GM19455 (cell line): ENCODE data around the gene CLEC11A.

Experiments
- ATAC-seq: cut with Tn5 transposase; IDR thresholded peaks from one replicate; pipeline ENCODE4 v1.9.1; 2021; ENCODE audit not compliant: unreplicated experiment

CLEC11A gene

DNA sequence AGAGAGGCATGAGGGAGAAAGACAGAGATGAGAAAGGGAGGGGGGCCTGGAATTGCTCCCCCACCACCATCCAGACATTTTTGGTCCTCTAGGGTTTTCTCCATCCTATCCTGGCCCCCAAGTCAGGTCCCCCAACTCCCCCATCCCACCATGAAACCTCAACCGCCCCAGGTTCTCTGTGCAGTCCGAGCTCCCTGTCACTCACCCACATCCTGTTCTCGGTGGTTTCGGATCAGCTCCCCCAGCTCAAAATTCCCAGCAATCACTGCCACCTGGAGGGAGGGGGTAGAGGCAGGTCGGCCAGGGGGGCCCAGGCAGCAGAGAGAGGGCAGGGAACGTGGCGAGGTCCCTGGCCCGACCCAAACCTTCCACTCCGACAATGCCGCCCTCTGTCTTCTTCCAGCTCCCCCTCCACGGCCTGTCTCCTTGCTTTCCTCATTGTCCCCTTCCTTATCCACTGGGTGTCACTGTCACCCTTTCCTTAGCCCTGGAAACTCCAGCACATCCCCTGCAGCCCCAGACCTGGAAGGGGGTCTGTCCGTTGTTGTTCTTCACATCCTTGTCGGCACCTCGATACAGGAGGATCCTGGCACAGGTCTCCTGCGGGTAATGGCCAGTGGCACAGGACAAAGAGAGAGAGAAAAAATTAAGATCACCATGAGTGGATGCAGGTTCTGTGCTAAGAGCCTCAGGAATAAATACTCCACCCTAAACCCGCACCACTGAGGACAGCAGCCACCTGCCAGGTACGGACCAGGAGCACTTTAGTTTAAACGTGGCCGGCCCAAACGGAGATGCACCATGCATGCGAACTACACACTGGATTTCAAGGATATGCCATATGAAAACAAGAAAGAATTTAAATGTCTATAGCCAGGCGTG lies 19.0 kb upstream of the CLEC11A start:
- ATAC-seq: no peak

DNA sequence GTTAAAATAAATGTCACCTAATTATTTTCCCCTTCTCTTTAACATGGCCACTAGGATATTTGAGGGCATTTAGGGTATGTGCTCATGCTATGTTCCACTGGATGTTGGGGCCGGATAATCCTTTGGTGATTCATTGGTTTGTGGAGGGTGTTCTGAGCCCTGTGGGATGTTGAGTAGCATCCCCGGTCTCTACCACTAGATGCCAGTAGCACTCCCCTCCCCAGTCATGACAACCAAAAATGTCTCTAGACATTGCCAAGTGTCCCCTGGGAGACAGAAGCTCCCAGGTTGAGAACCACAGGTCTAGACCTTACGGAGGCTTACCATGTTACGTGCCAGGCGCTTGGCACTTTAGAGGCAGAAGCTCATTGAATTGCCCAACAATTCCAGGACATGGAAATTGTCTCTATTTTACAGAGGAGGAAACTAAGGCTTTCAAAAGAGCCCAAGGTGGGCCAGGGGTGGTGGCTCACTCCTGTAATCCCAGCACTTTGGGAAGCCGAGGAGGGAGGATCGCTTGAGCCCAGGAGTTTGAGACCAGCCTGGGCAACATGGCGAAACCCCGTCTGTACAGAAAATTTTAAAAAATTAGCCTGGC lies 17.6 kb upstream of the CLEC11A start:
- no peak for ATAC-seq

DNA sequence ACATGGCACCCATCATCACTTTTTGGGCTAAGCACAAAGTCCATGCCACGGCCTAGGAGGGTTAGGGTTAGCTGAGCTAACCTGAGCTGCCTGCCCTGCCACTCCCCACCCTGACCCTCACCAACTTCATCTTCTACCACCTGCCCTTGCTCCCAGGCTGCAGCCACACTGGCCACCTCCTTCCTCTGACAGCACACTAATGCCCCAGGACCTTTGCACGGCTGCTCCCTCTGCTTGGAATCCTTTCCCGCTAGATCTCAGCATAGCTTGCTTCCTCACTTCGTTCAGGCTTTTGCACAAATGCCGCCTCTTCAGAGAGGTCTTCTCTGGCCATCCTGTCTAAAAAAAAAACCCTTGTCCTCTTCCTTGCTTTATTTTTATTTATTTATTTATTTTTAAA lies 16.8 kb upstream of the CLEC11A start:
- ATAC-seq: no peak

- ATAC-seq: no peak
Observed at GRCh38 chr19:50708179-50708879, 14.8 kb upstream of the CLEC11A start.

DNA sequence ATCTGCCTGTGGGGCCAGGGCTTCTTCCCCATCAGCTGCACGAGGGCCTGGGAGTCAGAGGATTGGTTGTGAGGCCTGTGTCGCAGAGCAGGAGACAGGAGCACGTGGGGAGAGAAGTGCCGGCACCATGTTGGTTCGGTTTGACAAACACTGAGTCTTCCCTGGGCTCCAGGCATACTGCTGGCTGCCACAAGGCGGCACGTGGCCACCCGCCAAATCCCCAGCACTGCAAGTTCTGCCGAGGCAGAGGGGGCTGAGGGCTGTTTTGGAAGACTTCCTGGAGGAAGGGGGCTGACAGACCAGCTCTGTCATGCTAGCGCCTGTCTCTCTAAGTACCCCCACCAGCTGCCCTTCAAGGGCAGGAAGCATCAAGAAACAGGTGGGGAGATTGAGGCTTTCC lies 13.1 kb upstream of the CLEC11A start:
- no peak for ATAC-seq

- no peak for ATAC-seq
Observed at GRCh38 chr19:50710612-50711011, 12.6 kb upstream of the CLEC11A start.

DNA sequence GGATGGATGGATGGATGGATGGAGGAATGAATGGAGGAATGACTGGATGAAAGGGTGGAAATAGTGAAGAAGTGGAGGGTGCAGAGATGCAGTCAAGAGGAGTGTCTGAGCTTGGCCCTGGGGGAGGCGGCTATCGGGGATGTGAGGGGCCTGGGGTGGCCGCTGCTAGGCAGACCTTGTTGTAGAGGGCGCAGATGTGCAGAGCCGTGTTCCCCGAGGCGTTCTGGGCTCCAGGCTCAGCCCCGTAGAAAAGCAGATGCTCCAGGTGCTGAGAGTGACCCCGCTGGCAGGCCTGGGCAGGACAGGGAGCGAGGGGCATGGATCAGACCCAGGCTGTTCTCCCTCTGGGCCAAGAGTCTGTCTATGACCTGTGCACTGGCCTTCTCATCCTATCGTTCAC lies 12.0 kb upstream of the CLEC11A start:
- no peak for ATAC-seq

DNA sequence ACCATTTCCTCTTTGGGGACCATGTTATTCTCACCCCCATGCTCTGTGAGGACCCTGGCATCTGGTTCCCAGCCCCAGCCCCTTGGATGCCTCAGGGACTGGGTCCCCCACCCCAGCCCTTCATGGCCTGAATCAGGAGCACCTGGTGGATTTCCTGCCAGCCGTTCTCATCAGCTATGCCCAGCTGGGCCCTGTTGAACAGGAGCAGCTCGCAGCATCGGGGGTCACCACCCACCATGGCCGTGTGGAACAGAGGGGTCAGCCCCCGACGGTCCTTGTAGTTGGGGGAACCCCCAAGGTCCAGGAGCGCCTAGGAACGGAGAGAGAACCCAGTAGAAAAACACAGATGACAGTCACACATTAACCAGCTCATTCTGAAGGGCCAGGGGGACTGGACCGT lies 11.4 kb upstream of the CLEC11A start:
- no peak for ATAC-seq

GRCh38 chr19:50712833-50713232 lies 10.3 kb upstream of the CLEC11A start:
- no peak for ATAC-seq

GRCh38 chr19:50713556-50714236 lies 9.5 kb upstream of the CLEC11A start:
- no peak for ATAC-seq

DNA sequence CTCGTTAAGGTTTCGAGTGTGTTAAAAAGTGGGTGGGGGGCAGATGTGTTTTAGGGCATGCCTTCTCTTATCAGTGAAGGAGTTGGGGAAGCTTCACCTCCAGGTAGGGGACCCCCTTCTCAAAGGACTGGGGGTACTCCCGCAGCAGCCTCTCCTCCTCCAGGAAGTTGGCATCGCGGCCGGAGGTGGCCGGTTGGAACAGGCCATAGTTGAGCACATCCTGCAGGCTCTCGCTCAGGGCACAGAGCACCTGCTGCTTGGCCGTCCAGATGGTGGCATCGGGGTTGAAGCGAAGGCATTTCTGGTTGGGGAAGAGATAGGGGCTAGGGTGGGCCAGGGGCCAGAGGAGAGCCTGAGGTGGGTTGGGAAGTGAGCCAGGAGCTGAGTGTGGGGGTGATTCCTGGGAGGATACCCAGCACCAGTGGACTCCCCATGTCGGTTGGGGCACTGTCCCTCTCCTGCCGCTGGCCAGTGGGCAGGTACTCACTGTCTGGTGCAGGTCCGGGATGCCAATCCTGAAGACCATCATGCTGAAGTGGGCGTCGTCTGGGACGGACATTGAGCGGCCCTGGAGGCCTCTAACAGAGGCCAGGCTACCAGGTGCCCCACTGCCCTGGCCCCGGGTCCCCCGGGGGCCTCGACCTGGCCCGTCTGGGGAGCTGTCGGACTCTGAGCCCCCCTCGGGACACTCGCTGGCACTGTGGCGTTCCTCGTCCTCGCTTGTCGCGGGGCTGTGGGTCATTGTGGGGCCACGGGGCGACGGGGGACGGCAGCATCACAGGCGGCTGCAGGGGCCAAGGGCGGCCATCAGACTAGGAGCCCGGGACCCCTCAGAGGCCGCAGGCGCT lies 6.8 kb upstream of the CLEC11A start:
- no peak for ATAC-seq

DNA sequence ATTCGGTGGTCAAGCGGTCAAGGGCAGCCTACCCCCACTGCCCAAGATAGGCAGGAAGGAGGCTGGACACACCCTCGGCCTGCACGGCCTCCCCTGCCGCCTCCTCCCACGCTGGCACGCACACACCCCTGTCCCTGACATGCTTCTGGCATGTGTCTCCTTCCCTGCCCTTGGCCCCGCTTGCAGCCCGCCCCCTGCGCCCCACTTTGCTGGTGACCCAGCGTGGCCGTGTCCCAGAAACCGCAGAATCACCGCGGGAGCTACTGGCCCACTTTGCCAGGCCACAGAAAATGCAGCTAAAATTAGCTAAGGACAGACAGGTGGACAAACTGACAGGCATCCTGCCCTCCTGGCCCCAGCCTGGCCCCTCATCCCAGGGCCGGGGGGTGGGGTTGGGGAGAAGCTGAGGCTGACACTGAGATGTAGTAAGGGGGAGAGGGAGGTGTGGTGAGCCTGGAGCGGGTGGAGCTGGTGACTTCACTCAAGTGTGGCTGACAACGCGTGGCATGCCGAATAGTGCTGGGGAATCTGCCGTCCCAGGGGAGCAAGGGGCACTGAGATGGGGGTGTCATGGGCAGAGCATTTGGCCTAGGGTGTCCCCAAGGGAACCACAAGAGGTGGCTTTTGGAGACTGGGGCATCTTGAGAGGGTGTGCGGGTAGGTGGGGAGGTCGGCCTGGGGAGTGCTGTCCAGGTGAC lies 6.0 kb upstream of the CLEC11A start:
- ATAC-seq: no peak

DNA sequence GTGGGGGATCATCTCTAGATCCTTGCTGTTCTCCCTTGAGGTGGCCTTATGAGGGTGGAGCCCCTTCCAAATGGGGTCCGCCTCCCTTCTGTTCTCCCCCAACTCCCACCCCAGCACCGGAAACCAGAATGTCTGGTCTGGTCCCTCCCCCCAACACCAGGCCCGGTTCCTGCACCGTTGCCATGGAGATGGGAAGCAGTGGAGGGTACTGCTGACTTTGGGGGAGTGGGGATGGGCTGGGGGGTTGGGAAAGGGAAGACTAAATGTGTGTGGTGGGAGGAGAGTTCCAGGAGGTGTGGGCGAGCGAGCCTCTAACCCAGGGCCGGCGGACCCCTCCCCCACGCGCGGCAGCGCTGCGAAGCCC lies 5.3 kb upstream of the CLEC11A start:
- no peak for ATAC-seq

DNA sequence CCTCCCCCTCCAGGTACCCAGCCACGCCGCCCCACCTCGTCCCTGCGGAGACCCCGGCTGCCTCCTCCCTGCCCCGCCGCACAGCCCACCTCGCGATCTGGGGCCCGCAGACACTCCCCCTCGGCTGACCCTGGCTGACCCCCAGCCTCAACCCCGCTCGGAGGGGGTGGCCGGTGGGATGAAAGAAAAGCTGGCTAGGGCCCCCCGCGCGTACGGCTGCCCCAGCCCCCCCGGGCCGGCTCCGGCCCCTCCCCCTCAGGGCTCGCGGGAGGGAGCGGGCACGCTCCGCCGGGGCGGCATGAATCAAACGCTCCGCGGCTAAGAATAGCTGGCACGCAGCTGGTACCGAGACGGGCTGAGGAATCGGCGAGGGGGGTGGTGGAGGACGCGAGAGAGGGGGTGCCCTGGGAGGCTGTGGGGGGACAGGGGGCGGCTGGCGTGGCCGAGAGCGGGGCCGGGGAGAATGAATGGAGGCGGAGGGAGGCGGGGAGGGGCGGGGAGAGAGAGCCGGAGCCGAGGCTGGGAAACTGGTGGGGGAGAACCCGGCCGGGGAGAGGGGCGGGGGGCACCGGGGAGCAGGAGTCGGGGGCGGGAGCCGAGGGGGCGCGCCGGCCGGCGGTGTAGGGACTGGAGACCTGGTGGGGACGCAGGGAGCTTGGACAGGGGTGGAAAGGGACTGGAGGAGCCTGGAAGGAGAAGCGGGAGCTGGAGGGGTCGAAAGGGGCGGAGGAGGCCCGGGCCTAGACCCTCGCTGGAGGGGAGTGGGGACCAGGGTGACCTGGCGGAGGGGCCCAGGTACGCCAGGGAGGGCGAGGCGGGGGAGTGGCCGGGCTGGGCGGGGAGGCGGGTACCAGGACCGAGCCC lies 4.7 kb upstream of the CLEC11A start:
- no peak for ATAC-seq

- ATAC-seq: no peak
Observed at GRCh38 chr19:50719119-50719435, 4.1 kb upstream of the CLEC11A start.

DNA sequence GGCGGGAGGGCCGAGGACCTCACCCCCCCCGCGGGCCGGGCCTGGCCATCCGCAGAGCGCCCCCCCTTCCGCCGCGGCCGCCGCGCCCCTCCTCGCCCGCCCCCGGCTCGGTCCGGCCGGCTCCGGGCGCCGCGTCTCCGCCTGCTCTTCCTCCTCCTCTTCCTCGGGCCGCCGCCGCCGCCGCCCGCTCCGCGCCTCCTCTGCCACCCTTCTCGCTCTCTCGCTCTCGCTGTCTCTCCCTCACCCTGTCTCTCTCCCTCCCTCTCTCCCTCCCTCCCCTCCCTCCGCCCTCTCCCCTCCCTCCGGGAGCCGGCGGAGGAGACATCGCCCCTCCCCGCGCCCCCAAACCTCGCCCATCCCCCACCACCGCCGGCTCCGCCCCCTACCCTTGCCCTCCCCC lies 3.6 kb upstream of the CLEC11A start, which contains the start of gene SHANK1:
TSS of gene SHANK1 (minus strand) at position 237 of the 400 bp plus-strand sequence. CDS start 2,883 bp downstream, outside the sequence.
- no peak for ATAC-seq

DNA sequence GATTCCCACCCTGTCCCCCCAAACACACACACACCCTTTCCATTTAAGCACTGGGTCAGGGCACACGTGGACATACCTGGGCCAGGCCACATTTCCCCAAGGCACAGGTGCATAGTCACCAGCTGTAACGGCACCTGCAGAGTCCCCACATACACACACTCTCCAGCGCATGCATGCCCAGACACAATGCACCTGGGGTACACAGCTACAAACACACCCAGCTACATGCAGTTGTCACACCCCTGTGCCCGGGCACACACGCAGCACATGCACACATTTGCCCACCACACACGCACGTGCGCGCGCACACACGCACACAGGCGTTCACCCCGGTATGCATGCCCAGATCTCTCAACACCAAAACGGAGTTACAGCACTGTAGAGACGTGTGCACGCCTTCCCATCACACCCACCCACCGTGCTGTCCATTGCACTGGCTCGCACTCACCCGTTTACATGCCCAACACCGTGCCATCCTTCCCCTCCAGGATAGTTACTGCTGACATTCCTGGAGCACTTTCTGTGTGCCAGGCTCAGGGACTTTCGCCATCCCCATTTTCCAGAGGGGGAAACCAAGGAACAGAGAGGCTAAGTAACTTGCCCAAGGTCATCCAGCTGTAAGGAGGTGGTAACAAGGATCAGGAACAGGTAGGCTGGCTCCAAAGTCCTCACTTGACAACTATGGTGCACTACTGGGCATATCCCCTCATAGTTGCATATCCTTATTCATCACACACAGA lies 2.8 kb upstream of the CLEC11A start:
- ATAC-seq: no peak

GRCh38 chr19:50720921-50721381 lies 2.2 kb upstream of the CLEC11A start:
- ATAC-seq: no peak
